GM21423 (cell line): ENCODE results near the gene CRKL.

Source experiments
- ATAC-seq: cut with Tn5 transposase; IDR thresholded peaks from one replicate; pipeline ENCODE4 v1.9.1; 2021; ENCODE audit warnings: mild to moderate bottlenecking, moderate library complexity; ENCODE audit not compliant: unreplicated experiment

Gene CRKL

GRCh38 chr22:20951151-20951931 lies 34.1 kb downstream of the CRKL start:
- ATAC-seq = no peak

GRCh38 chr22:20951932-20952380 lies 34.7 kb downstream of the CRKL start:
- ATAC-seq = no peak

GRCh38 chr22:20952544-20953341 lies 35.5 kb downstream of the CRKL start:
- no peak for ATAC-seq

GRCh38 chr22:20953342-20953608 lies 36.1 kb downstream of the CRKL start:
- no peak for ATAC-seq

GRCh38 chr22:20953668-20954500 lies 36.7 kb downstream of the CRKL start:
- ATAC-seq = no peak

- no peak for ATAC-seq
Measured at GRCh38 chr22:20955548-20955947, 38.3 kb downstream of the CRKL start.

- ATAC-seq = no peak
Measured at GRCh38 chr22:20956258-20957101, 39.3 kb downstream of the CRKL start.

GRCh38 chr22:20957102-20957682 lies 40.0 kb downstream of the CRKL start:
- ATAC-seq = no peak

GRCh38 chr22:20957683-20958431 lies 40.6 kb downstream of the CRKL start:
- no peak for ATAC-seq

- no peak for ATAC-seq
Measured at GRCh38 chr22:20959578-20960461, 42.6 kb downstream of the CRKL start.

- ATAC-seq = no peak
Measured at GRCh38 chr22:20960609-20961008, 43.4 kb downstream of the CRKL start.

GRCh38 chr22:20962491-20962945 lies 45.3 kb downstream of the CRKL start:
- ATAC-seq = no peak

- no peak for ATAC-seq
Measured at GRCh38 chr22:20963201-20964052, 46.2 kb downstream of the CRKL start.

- ATAC-seq = no peak
Measured at GRCh38 chr22:20964090-20964798, 47.0 kb downstream of the CRKL start.

- ATAC-seq = no peak
Measured at GRCh38 chr22:20964799-20965103, 47.5 kb downstream of the CRKL start.

- no peak for ATAC-seq
Measured at GRCh38 chr22:20965104-20965887, 48.1 kb downstream of the CRKL start.
